Neural cell (in vitro differentiated cells): ENCODE results near the gene KCNK18.

Experiments used
- MXI1 ChIP-seq: fragments of 450-650 bp; conservative IDR thresholded peaks from 2 replicates; pipeline ENCODE4 v1.6.1; 2014; ENCODE audit warnings: antibody characterized with exemption, mild to moderate bottlenecking; ENCODE audit not compliant: poor library complexity, severe bottlenecking
- POLR2AphosphoS5 ChIP-seq: IDR thresholded peaks from 2 replicates; pipeline ENCODE4 v1.6.1; 2012
- RAD21 ChIP-seq: fragments of 450-650 bp; conservative IDR thresholded peaks from 2 replicates; pipeline ENCODE4 v1.6.1; 2014; ENCODE audit warnings: antibody characterized with exemption, mild to moderate bottlenecking, moderate library complexity
- TF ChIP-seq, protein P1 (sequence below): fragments of 450-650 bp; IDR thresholded peaks from 2 replicates; pipeline ENCODE4 v1.5.1; 2014; ENCODE audit warnings: antibody characterized with exemption, mild to moderate bottlenecking, moderate library complexity; ENCODE audit not compliant: poor library complexity, severe bottlenecking

DNA sequence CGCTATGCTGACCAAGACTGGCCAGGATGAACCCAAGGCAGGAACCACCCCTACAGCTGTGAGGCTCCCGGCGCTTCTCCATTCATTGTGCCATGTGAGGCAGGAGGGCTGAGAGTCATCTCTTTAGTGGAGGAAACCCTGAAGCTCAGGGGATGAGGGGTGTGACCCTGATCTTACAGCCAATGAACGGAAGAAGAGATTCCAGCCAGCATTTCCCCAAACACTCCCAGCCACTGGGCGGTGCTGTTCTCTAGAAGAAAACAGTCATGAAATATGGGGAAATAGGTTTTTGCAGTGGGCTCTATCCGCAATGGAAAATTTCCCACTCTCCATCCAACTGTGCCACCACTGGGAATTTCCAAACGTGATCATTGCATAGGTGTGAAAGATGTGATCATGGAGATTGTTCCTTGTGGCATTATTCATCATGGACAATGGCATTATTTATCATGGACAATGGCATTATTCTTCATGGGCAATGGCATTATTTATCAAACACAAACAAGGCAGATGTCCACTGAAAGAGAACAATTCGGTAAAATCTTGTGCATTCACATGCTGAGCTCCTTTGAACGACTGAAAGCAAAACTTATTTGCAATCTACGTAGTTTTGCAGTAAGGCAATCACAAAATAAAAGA is 29.6 kb downstream of the KCNK18 start:
- TF ChIP-seq, protein P1, sequence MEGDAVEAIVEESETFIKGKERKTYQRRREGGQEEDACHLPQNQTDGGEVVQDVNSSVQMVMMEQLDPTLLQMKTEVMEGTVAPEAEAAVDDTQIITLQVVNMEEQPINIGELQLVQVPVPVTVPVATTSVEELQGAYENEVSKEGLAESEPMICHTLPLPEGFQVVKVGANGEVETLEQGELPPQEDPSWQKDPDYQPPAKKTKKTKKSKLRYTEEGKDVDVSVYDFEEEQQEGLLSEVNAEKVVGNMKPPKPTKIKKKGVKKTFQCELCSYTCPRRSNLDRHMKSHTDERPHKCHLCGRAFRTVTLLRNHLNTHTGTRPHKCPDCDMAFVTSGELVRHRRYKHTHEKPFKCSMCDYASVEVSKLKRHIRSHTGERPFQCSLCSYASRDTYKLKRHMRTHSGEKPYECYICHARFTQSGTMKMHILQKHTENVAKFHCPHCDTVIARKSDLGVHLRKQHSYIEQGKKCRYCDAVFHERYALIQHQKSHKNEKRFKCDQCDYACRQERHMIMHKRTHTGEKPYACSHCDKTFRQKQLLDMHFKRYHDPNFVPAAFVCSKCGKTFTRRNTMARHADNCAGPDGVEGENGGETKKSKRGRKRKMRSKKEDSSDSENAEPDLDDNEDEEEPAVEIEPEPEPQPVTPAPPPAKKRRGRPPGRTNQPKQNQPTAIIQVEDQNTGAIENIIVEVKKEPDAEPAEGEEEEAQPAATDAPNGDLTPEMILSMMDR, result no peak
- TF ChIP-seq RAD21, result no peak
- TF ChIP-seq MXI1, result no peak
- no peak for TF ChIP-seq POLR2AphosphoS5
